KMS-11 (cell line): ENCODE data around the gene AHRR.

Source experiments
- H2AFZ ChIP-seq: fragments of 200-600 bp; sonication (generic); 2 replicates; pipeline ENCODE4 v1.6.1; 2016; ENCODE audit warnings: antibody characterized with exemption, mixed run types, low read depth
- H3K27ac ChIP-seq: fragments of 200-600 bp; sonication (generic); 2 replicates; pipeline ENCODE4 v1.6.1; 2016; ENCODE audit warnings: mild to moderate bottlenecking, mixed run types
- H3K27me3 ChIP-seq: fragments of 200-600 bp; sonication (generic); 2 replicates; pipeline ENCODE4 v1.6.1; 2017; ENCODE audit warnings: mild to moderate bottlenecking, low read depth, mixed run types, moderate library complexity; ENCODE audit not compliant: insufficient read depth
- H3K36me3 ChIP-seq: fragments of 200-600 bp; sonication (generic); 2 replicates; pipeline ENCODE4 v1.6.1; 2017; ENCODE audit warnings: mild to moderate bottlenecking, mixed run types; ENCODE audit not compliant: insufficient read depth
- H3K4me1 ChIP-seq: fragments of 200-600 bp; sonication (generic); 2 replicates; pipeline ENCODE4 v1.6.1; 2016; ENCODE audit warnings: mild to moderate bottlenecking, low read depth, mixed run types; ENCODE audit not compliant: poor library complexity, severe bottlenecking
- H3K4me2 ChIP-seq: fragments of 200-600 bp; sonication (generic); 2 replicates; pipeline ENCODE4 v1.7.0; 2016; ENCODE audit warnings: mild to moderate bottlenecking, mixed run types
- H3K4me3 ChIP-seq: fragments of 200-600 bp; sonication (generic); IDR thresholded peaks from 2 replicates; pipeline ENCODE4 v1.6.1; 2017; ENCODE audit warnings: low read depth, low read length, mixed read lengths; ENCODE audit not compliant: insufficient read depth
- H3K79me2 ChIP-seq: fragments of 200-600 bp; sonication (generic); 2 replicates; pipeline ENCODE4 v1.6.1; 2016; ENCODE audit warnings: low read depth, mixed run types; ENCODE audit not compliant: insufficient read depth
- H3K9ac ChIP-seq: fragments of 200-600 bp; sonication (generic); 2 replicates; pipeline ENCODE4 v1.6.1; 2016; ENCODE audit warnings: mild to moderate bottlenecking, mixed run types
- H4K20me1 ChIP-seq: fragments of 200-600 bp; sonication (generic); 2 replicates; pipeline ENCODE4 v1.6.1; 2016; ENCODE audit warnings: mild to moderate bottlenecking, mixed run types; ENCODE audit not compliant: insufficient read depth
- CTCF ChIP-seq: fragments of 200-600 bp; sonication (generic); conservative IDR thresholded peaks from 2 replicates; pipeline ENCODE4 v1.6.1; 2017; ENCODE audit warnings: low read depth, mild to moderate bottlenecking, antibody characterized with exemption, low read length, moderate library complexity, mixed read lengths

AHRR gene

DNA sequence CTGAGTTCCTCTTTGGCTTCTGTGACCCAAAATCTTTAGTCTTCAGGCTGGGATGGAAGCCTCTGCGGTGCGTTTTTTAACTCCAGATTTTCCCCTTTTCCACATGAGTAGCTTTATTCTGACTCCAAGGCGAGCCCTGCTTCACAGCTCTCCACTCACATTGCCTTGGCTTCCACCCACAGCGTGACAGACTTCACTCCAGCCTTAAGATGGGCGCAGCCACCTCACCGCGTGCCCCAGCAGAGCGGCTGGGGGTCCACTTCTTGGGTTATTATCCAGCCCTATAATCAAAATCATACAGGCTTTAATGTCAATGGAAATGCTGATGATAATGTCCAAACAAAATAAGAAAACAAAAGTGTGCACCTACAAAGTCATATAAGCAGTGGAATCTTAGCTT, 122.7 kb downstream of the AHRR start:
- H3K4me1 ChIP-seq, result peaks cover 17% of the 10 kb centered on the region
- no peak for TF ChIP-seq CTCF

GRCh38 chr5:445591-445990, 124.1 kb downstream of the AHRR start:
- no peaks in the 10 kb centered on the region for H3K27me3 ChIP-seq
- H3K9ac ChIP-seq, result no peak overlapping the region
- no peak for TF ChIP-seq CTCF
- no peak overlapping the region for H3K4me2 ChIP-seq
- peaks cover 2% of the 10 kb centered on the region; the same call in 1 of the 2 replicates for H3K36me3 ChIP-seq
- H3K79me2 ChIP-seq, result peaks cover 20% of the 10 kb centered on the region
- no peak overlapping the region for H3K27ac ChIP-seq
- no peak overlapping the region for H2AFZ ChIP-seq
- peaks cover 17% of the 10 kb centered on the region for H3K4me1 ChIP-seq
- H4K20me1 ChIP-seq, result no peaks in the 10 kb centered on the region
- no peak overlapping the region for H3K4me3 ChIP-seq

More for the DNA sequence above, 122.7 kb downstream of the AHRR start:
- H3K79me2 ChIP-seq, result peaks cover 20% of the 10 kb centered on the region
- peak overlapping the region; percentile 98 for H3K4me2 ChIP-seq
- no peak overlapping the region for H3K9ac ChIP-seq
- no peak overlapping the region for H3K27ac ChIP-seq
- H3K27me3 ChIP-seq, result no peaks in the 10 kb centered on the region
- H4K20me1 ChIP-seq, result no peaks in the 10 kb centered on the region
- H3K36me3 ChIP-seq, result no peaks in the 10 kb centered on the region; the same call in 1 of the 2 replicates
- no peak overlapping the region for H3K4me3 ChIP-seq
- no peak overlapping the region for H2AFZ ChIP-seq

DNA sequence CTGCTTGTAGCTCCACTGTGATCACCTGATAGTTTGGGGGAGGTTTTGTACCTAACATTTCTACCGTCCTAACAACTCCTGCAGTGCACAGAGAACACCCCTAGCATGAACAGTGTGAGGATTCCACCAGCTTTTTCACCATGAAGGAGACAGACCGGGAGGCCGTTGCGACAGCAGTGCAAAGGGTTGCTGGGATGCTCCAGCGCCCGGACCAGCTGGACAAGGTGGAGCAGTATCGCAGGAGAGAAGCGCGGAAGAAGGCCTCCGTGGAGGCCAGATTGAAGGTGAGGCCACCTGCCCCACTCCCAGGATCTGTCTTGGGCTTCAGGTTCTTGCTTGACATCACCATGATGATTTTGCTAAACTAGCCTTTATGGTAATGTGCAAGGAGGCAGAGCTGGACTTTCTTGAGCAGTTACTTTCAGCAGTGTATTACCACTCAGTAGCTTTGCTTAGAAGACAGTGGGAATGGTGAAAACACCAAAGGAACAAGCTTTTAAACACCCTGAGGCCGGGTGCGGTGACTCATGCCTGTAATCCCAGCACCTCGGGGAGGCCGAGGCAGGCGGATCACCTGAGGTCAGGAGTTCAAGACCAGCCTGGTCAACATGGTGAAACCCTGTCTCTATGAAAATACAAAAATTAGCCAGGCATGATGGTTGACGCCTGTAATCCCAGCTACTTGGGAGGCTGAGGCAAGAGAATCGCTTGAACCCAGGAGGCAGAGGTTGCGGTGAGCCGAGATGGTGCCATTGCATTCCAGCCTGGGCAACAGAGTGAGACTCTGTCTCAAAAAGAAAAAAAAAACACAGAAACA, 124.8 kb downstream of the AHRR start:
- no peak overlapping the region for H3K4me2 ChIP-seq
- H3K9ac ChIP-seq, result no peak overlapping the region
- no peaks in the 10 kb centered on the region for H4K20me1 ChIP-seq
- H3K27ac ChIP-seq, result no peak overlapping the region
- H3K4me1 ChIP-seq, result peaks cover 17% of the 10 kb centered on the region
- peaks cover 20% of the 10 kb centered on the region for H3K79me2 ChIP-seq
- H2AFZ ChIP-seq, result no peak overlapping the region
- H3K36me3 ChIP-seq, result peaks cover 2% of the 10 kb centered on the region; the same call in 1 of the 2 replicates
- no peak for TF ChIP-seq CTCF
- no peaks in the 10 kb centered on the region for H3K27me3 ChIP-seq
- H3K4me3 ChIP-seq, result no peak overlapping the region

GRCh38 chr5:446883-447263, 125.4 kb downstream of the AHRR start:
- Histone ChIP-seq H3K79me2 (peaks cover 20% of the 10 kb centered on the region), H3K27me3 (no peaks in the 10 kb centered on the region), H3K4me3 (no peak overlapping the region), H2AFZ (no peak overlapping the region), H3K27ac (no peak overlapping the region), H3K4me2 (no peak overlapping the region), H3K9ac (no peak overlapping the region), H4K20me1 (no peaks in the 10 kb centered on the region), H3K36me3 (peaks cover 5% of the 10 kb centered on the region; the same call in 1 of the 2 replicates), H3K4me1 (peaks cover 14% of the 10 kb centered on the region)
- peak; percentile 88 for TF ChIP-seq CTCF
